OCI-LY7 (cell line): ENCODE data around the gene ELMO1. TPM values are rescaled to one million over a fixed set of nuclear protein-coding genes. Genes with fewer than 3 reads are reported as not detected.

Source experiments
- BruUV-seq: library from RNA; stranded (reverse); fragments of 400-500 nt; replicated peaks from 2 replicates; lab custom pipeline; 2021; lab: Mats Ljungman, UMichigan
- CTCF ChIA-PET: fragments of 300-600 bp; sonication (Branson Sonifier 250); formaldehyde crosslinking; loops from one replicate; lab custom pipeline; 2022; ENCODE audit warnings: antibody characterized with exemption; ENCODE audit not compliant: unreplicated experiment; lab: Charles Lee
- POLR2A ChIA-PET: fragments of 300-600 bp; sonication (Branson Sonifier 250); formaldehyde crosslinking; loops from one replicate; lab custom pipeline; 2022; ENCODE audit warnings: antibody characterized with exemption; lab: Charles Lee
- DNase-seq: peaks from one replicate; pipeline ENCODE4 v3.0.0-alpha.2; 2015; ENCODE audit warnings: low spot score
- H2AFZ ChIP-seq: fragments of 200-600 bp; sonication (generic), shearing (Covaris generic); 2 replicates; pipeline ENCODE4 v1.6.1; 2014; ENCODE audit warnings: mild to moderate bottlenecking, antibody characterized with exemption, low read length, moderate library complexity
- H3K27ac ChIP-seq: fragments of 200-600 bp; sonication (generic); 2 replicates; pipeline ENCODE4 v1.5.1; 2014; ENCODE audit warnings: mixed run types, low read depth, mild to moderate bottlenecking, moderate library complexity, low read length, inconsistent platforms; ENCODE audit not compliant: poor library complexity, severe bottlenecking
- H3K36me3 ChIP-seq: fragments of 200-600 bp; sonication (generic); 2 replicates; pipeline ENCODE4 v1.6.1; 2014; ENCODE audit warnings: mild to moderate bottlenecking, antibody characterized with exemption, low read length, moderate library complexity, mixed read lengths; ENCODE audit not compliant: insufficient read depth
- H3K4me1 ChIP-seq: fragments of 200-600 bp; sonication (generic); 2 replicates; pipeline ENCODE4 v1.5.1; 2014; ENCODE audit warnings: mild to moderate bottlenecking, low read length; ENCODE audit not compliant: insufficient read depth, poor library complexity, severe bottlenecking
- H3K4me2 ChIP-seq: fragments of 200-600 bp; sonication (generic); 2 replicates; pipeline ENCODE4 v1.6.1; 2014; ENCODE audit warnings: mild to moderate bottlenecking, low read length
- H3K4me3 ChIP-seq: fragments of 200-600 bp; sonication (generic); 2 replicates; pipeline ENCODE4 v1.5.1; 2014; ENCODE audit warnings: mild to moderate bottlenecking, low read depth, low read length; ENCODE audit not compliant: poor library complexity, severe bottlenecking
- H3K79me2 ChIP-seq: fragments of 200-600 bp; sonication (generic); 2 replicates; pipeline ENCODE4 v1.6.1; 2016; ENCODE audit warnings: low read depth, mild to moderate bottlenecking, low read length, moderate library complexity, mixed read lengths; ENCODE audit not compliant: insufficient read depth
- H3K9me2 ChIP-seq: fragments of 200-600 bp; sonication (generic); 2 replicates; pipeline ENCODE4 v1.6.1; 2016; ENCODE audit warnings: mild to moderate bottlenecking, low read length, mixed read lengths; ENCODE audit not compliant: insufficient read depth
- H3K9me3 ChIP-seq: fragments of 200-600 bp; sonication (generic); 2 replicates; pipeline ENCODE4 v1.6.1; 2014; ENCODE audit warnings: mild to moderate bottlenecking, mixed run types, low read length, mixed read lengths
- H4K20me1 ChIP-seq: fragments of 200-600 bp; sonication (generic); 2 replicates; pipeline ENCODE4 v1.6.1; 2014; ENCODE audit warnings: mild to moderate bottlenecking, antibody characterized with exemption, low read length, moderate library complexity, mixed read lengths; ENCODE audit not compliant: insufficient read depth
- EZH2phosphoT487 ChIP-seq: fragments of 200-600 bp; sonication (generic); IDR thresholded peaks from 2 replicates; pipeline ENCODE4 v1.6.1; 2018; ENCODE audit warnings: low read depth, borderline replicate concordance, mild to moderate bottlenecking, mixed run types, antibody characterized with exemption, low read length, moderate library complexity, mixed read lengths
- intact Hi-C: fragments of 100-400 bp; cut with micrococcal nuclease; formaldehyde crosslinking; loops from one replicate; pipeline ENCODE4 v1.10.0; 2022; ENCODE audit not compliant: unreplicated experiment
- total RNA-seq, 2 experiments: library from RNA; depleted of rRNA in 1 of 2; stranded (reverse); fragments of >200 nt in 1 of 2; shearing (Covaris generic) in 1 of 2; gene quantifications; 2 replicates each; pipeline ENCODE4 v1.2.3, GENCODE V29; 2014 to 2022
- TF ChIP-seq, protein P1 (sequence below): fragments of 200-600 bp; sonication (generic); conservative IDR thresholded peaks from 2 replicates; pipeline ENCODE4 v1.5.1; 2014; ENCODE audit warnings: mild to moderate bottlenecking, antibody characterized with exemption, low read length, moderate library complexity, mixed read lengths

Gene ELMO1
- total RNA-seq, 2 experiments from 2014 or later = 101 to 103 TPM

DNA sequence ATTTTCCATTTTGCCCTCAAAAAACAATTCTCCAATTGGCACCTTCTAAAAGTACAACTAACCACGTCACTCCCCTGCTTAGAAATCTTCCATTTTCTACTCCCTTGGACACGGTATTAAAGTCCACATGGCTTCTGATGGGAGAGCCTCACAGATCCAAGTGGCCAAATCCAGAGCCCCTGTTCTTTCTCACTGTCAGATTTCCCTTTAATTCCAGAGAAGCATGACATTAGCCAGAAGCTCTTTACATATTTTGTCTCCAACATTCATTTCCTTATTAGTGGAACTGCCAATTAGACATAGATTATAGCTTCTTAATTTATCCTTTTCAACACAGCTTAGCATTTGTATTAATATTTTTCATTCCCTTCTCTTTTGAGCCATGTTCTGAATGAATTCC lies 118.7 kb downstream of the ELMO1 start:
- TF ChIP-seq, protein P1, sequence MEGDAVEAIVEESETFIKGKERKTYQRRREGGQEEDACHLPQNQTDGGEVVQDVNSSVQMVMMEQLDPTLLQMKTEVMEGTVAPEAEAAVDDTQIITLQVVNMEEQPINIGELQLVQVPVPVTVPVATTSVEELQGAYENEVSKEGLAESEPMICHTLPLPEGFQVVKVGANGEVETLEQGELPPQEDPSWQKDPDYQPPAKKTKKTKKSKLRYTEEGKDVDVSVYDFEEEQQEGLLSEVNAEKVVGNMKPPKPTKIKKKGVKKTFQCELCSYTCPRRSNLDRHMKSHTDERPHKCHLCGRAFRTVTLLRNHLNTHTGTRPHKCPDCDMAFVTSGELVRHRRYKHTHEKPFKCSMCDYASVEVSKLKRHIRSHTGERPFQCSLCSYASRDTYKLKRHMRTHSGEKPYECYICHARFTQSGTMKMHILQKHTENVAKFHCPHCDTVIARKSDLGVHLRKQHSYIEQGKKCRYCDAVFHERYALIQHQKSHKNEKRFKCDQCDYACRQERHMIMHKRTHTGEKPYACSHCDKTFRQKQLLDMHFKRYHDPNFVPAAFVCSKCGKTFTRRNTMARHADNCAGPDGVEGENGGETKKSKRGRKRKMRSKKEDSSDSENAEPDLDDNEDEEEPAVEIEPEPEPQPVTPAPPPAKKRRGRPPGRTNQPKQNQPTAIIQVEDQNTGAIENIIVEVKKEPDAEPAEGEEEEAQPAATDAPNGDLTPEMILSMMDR = no peak
- no peak for TF ChIP-seq EZH2phosphoT487
- Histone ChIP-seq H3K27ac (no peak overlapping the region), H3K9me3 (peaks cover 17% of the 10 kb centered on the region; the same call in 1 of the 2 replicates), H3K9me2 (no peaks in the 10 kb centered on the region), H3K4me1 (no peaks in the 10 kb centered on the region), H4K20me1 (peaks cover 4% of the 10 kb centered on the region; the same call in 1 of the 2 replicates), H3K4me2 (no peak overlapping the region), H2AFZ (no peak overlapping the region), H3K36me3 (peaks cover 98% of the 10 kb centered on the region), H3K79me2 (peaks cover 95% of the 10 kb centered on the region), H3K4me3 (no peak overlapping the region)
- ChIA-PET CTCF (no interaction called here), POLR2A (interaction anchor here (0.7 to 0.8 kb wide), 2 partner anchors 14 to 23 kb away, joined by 3 read pairs; no protein-coding TSS in a partner anchor)
- intact Hi-C loops = no loop called here
- no TSS peak for BruUV-seq
- DNase-seq = no peak

- DNase-seq = no peak
- Histone ChIP-seq H3K4me2 (no peak overlapping the region), H3K9me3 (peaks cover 21% of the 10 kb centered on the region; the same call in 1 of the 2 replicates), H3K27ac (no peak overlapping the region), H3K4me1 (no peaks in the 10 kb centered on the region), H3K4me3 (no peak overlapping the region), H3K36me3 (peaks cover 93% of the 10 kb centered on the region), H3K9me2 (no peaks in the 10 kb centered on the region), H4K20me1 (peaks cover 4% of the 10 kb centered on the region; the same call in 1 of the 2 replicates), H2AFZ (no peak overlapping the region), H3K79me2 (peaks cover 92% of the 10 kb centered on the region)
- TF ChIP-seq, protein P1 = no peak
- no peak for TF ChIP-seq EZH2phosphoT487
- POLR2A ChIA-PET = interaction anchor here (1.2 to 1.6 kb wide), 3 partner anchors 9 to 14 kb away, joined by 3 to 5 read pairs (median 3); no protein-coding TSS in a partner anchor
- CTCF ChIA-PET = no interaction called here
- intact Hi-C loops = no loop called here
- BruUV-seq = no TSS peak
Measured at GRCh38 chr7:37327288-37327687, 121.4 kb downstream of the ELMO1 start.

- H3K9me3 ChIP-seq = peaks cover 4% of the 10 kb centered on the region; the same call in 1 of the 2 replicates
- ChIA-PET POLR2A (interaction anchor here (1.8 kb wide), 1 partner anchor 9 kb away, joined by 5 read pairs; no protein-coding TSS in a partner anchor), CTCF (no interaction called here)
- peaks cover 77% of the 10 kb centered on the region for H3K36me3 ChIP-seq
- H3K4me2 ChIP-seq = no peak overlapping the region
- H2AFZ ChIP-seq = no peak overlapping the region
- no peak overlapping the region for H3K4me3 ChIP-seq
- TF ChIP-seq, protein P1 = no peak
- no peak for TF ChIP-seq EZH2phosphoT487
- no peaks in the 10 kb centered on the region for H3K9me2 ChIP-seq
- BruUV-seq = no TSS peak
- H4K20me1 ChIP-seq = peaks cover 10% of the 10 kb centered on the region; the same call in 1 of the 2 replicates
- H3K79me2 ChIP-seq = peaks cover 82% of the 10 kb centered on the region
- DNase-seq = no peak
- H3K4me1 ChIP-seq = peaks cover 7% of the 10 kb centered on the region
- intact Hi-C loops = no loop called here
- no peak overlapping the region for H3K27ac ChIP-seq
Measured at GRCh38 chr7:37323966-37324365, 124.7 kb downstream of the ELMO1 start.
